NCI-H2171 treated with DMSO at 0.1 percent for 48 hours (cell line): ENCODE results near the gene KIF9.
"Not testable (repeated sequence)": the region's sequence is repeated elsewhere in the genome, so short reads cannot be mapped to it uniquely, and the experiment has no call there.

Experiments used
- DNase-seq: peaks from one replicate; lab custom pipeline; 2025; lab: John Stamatoyannopoulos, UW

Gene KIF9

GRCh38 chr3:47251689-47252088 is 30.9 kb downstream of the KIF9 start:
- no peak for DNase-seq

- not testable (repeated sequence) for DNase-seq
Measured at GRCh38 chr3:47251085-47251484, 31.5 kb downstream of the KIF9 start.

GRCh38 chr3:47250309-47251060 is 32.1 kb downstream of the KIF9 start:
- DNase-seq = no peak

- DNase-seq = no peak
Measured at GRCh38 chr3:47247131-47248064, 35.2 kb downstream of the KIF9 start.

- DNase-seq = no peak
Measured at GRCh38 chr3:47245271-47245670, 37.3 kb downstream of the KIF9 start.

GRCh38 chr3:47244531-47245100 is 38.0 kb downstream of the KIF9 start:
- DNase-seq = no peak

GRCh38 chr3:47243419-47244147 is 39.0 kb downstream of the KIF9 start:
- no peak for DNase-seq

- DNase-seq = no peak
Measured at GRCh38 chr3:47239929-47240328, 42.7 kb downstream of the KIF9 start.

- DNase-seq = no peak
Measured at GRCh38 chr3:47238017-47238416, 44.6 kb downstream of the KIF9 start.

- no peak for DNase-seq
Measured at GRCh38 chr3:47228088-47228487, 54.5 kb downstream of the KIF9 start.

- no peak for DNase-seq
Measured at GRCh38 chr3:47227678-47228077, 54.9 kb downstream of the KIF9 start.

GRCh38 chr3:47225310-47225906 is 57.2 kb downstream of the KIF9 start:
- no peak for DNase-seq

GRCh38 chr3:47223755-47224154 is 58.8 kb downstream of the KIF9 start:
- DNase-seq = no peak

GRCh38 chr3:47221798-47222197 is 60.8 kb downstream of the KIF9 start:
- DNase-seq = no peak

- DNase-seq = no peak
Measured at GRCh38 chr3:47210863-47211405, 71.7 kb downstream of the KIF9 start.

GRCh38 chr3:47206022-47206421 is 76.6 kb downstream of the KIF9 start:
- not testable (repeated sequence) for DNase-seq

- no peak for DNase-seq
Measured at GRCh38 chr3:47204875-47205274, 77.7 kb downstream of the KIF9 start.

- no peak for DNase-seq
Measured at GRCh38 chr3:47202542-47202941, 80.1 kb downstream of the KIF9 start.

- DNase-seq = no peak
Measured at GRCh38 chr3:47197287-47197686, 85.3 kb downstream of the KIF9 start.

GRCh38 chr3:47194994-47195393 is 87.6 kb downstream of the KIF9 start:
- DNase-seq = no peak
